Stimulated activated CD8-positive, alpha-beta memory T cell treated with anti-CD3 and anti-CD28 coated beads, Interleukin-4, amount 100 ng/mL, for 48 hours (primary cell): ENCODE data around the gene SHOC2.

ENCODE experiments used
- DNase-seq: peaks from one replicate; pipeline ENCODE4 v3.0.0-alpha.2; 2020

SHOC2 gene

GRCh38 chr10:110947061-110947595 lies 27.7 kb downstream of the SHOC2 start:
- no peak for DNase-seq

- DNase-seq, result no peak
These were observed 32.0 kb downstream of the SHOC2 start for GRCh38 chr10:110951381-110951780.

GRCh38 chr10:110957606-110958005 lies 38.2 kb downstream of the SHOC2 start:
- DNase-seq, result no peak

- DNase-seq, result no peak
These were observed 40.3 kb downstream of the SHOC2 start for GRCh38 chr10:110959379-110960332.

- DNase-seq, result no peak
These were observed 40.9 kb downstream of the SHOC2 start for GRCh38 chr10:110960333-110960712.

- DNase-seq, result no peak
These were observed 43.0 kb downstream of the SHOC2 start for GRCh38 chr10:110962443-110962842.

GRCh38 chr10:110963162-110963561 lies 43.8 kb downstream of the SHOC2 start:
- no peak for DNase-seq

GRCh38 chr10:110964681-110965080 lies 45.3 kb downstream of the SHOC2 start:
- DNase-seq, result no peak

- no peak for DNase-seq
These were observed 45.8 kb downstream of the SHOC2 start for GRCh38 chr10:110965216-110965615.

GRCh38 chr10:110966146-110966545 lies 46.7 kb downstream of the SHOC2 start:
- DNase-seq, result no peak

- DNase-seq, result no peak
These were observed 47.7 kb downstream of the SHOC2 start for GRCh38 chr10:110967009-110967630.

GRCh38 chr10:110967645-110968044 lies 48.2 kb downstream of the SHOC2 start:
- DNase-seq, result no peak

GRCh38 chr10:110969183-110969582 lies 49.8 kb downstream of the SHOC2 start:
- no peak for DNase-seq

GRCh38 chr10:110971638-110972037 lies 52.2 kb downstream of the SHOC2 start:
- no peak for DNase-seq

- DNase-seq, result no peak
These were observed 53.1 kb downstream of the SHOC2 start for GRCh38 chr10:110972231-110973134.

- no peak for DNase-seq
These were observed 54.0 kb downstream of the SHOC2 start for GRCh38 chr10:110973400-110973799.

- no peak for DNase-seq
These were observed 57.2 kb downstream of the SHOC2 start for GRCh38 chr10:110976577-110976976.

GRCh38 chr10:110977662-110978061 lies 58.3 kb downstream of the SHOC2 start:
- no peak for DNase-seq

GRCh38 chr10:110978204-110978603 lies 58.8 kb downstream of the SHOC2 start:
- DNase-seq, result no peak

- no peak for DNase-seq
These were observed 60.2 kb downstream of the SHOC2 start for GRCh38 chr10:110979611-110980010.

GRCh38 chr10:110980807-110981206 lies 61.4 kb downstream of the SHOC2 start:
- no peak for DNase-seq

GRCh38 chr10:110983466-110983865 lies 64.1 kb downstream of the SHOC2 start:
- DNase-seq, result no peak
